GM23338 (cell line): ENCODE data around the gene CLDN3.

Experiments
- CREB1 ChIP-seq: fragments of 250-450 bp; sonication (Bioruptor Pico); IDR thresholded peaks from 2 replicates; pipeline ENCODE4 v1.5.0; 2020; ENCODE audit warnings: low read depth, mild to moderate bottlenecking, moderate library complexity
- EZH2 ChIP-seq: fragments of 200-600 bp; sonication (generic); IDR thresholded peaks from one replicate; pipeline ENCODE4 v1.8.0; 2017; ENCODE audit warnings: antibody characterized with exemption, mild to moderate bottlenecking, low read depth; ENCODE audit not compliant: unreplicated experiment
- EZH2phosphoT487 ChIP-seq: fragments of 200-600 bp; sonication (generic); IDR thresholded peaks from one replicate; pipeline ENCODE4 v1.8.1; 2018; ENCODE audit warnings: antibody characterized with exemption; ENCODE audit not compliant: unreplicated experiment
- JUNB ChIP-seq: IDR thresholded peaks from one replicate; pipeline ENCODE4 v1.6.1; 2016; ENCODE audit warnings: antibody characterized with exemption; ENCODE audit not compliant: unreplicated experiment
- NANOG ChIP-seq: IDR thresholded peaks from 2 replicates; pipeline ENCODE4 v1.6.1; 2016; ENCODE audit warnings: antibody characterized with exemption, borderline replicate concordance
- POLR2AphosphoS5 ChIP-seq: IDR thresholded peaks from 2 replicates; pipeline ENCODE4 v1.6.1; 2016; ENCODE audit warnings: antibody characterized with exemption, low read depth
- ZNF114 ChIP-seq: fragments of 250-450 bp; sonication (Bioruptor Pico); IDR thresholded peaks from 2 replicates; pipeline ENCODE4 v1.5.0; 2020; ENCODE audit warnings: mild to moderate bottlenecking, moderate library complexity
- ZNF331 ChIP-seq: fragments of 250-450 bp; sonication (Bioruptor Pico); IDR thresholded peaks from 2 replicates; pipeline ENCODE4 v1.5.0; 2020; ENCODE audit warnings: low read depth, mild to moderate bottlenecking, moderate library complexity
- TF ChIP-seq, protein P1 (sequence below), 2 experiments: fragments of 200-600 bp in 1 of 2; sonication (generic) in 1 of 2; conservative IDR thresholded peaks; 2 replicates each; pipeline versions ENCODE4 v1.5.1 to v1.6.1; 2016 to 2017; ENCODE audit warnings: antibody characterized with exemption in 2 of 2, low read depth in 2 of 2, mild to moderate bottlenecking in 2 of 2, moderate library complexity in 1 of 2
- TF ChIP-seq, protein P2 (sequence below): IDR thresholded peaks from 2 replicates; pipeline ENCODE4 v1.6.1; 2016; ENCODE audit warnings: antibody characterized with exemption
- TF ChIP-seq, protein P3 (sequence below): IDR thresholded peaks from one replicate; pipeline ENCODE4 v1.6.1; 2018; ENCODE audit warnings: antibody characterized with exemption; ENCODE audit not compliant: unreplicated experiment

DNA sequence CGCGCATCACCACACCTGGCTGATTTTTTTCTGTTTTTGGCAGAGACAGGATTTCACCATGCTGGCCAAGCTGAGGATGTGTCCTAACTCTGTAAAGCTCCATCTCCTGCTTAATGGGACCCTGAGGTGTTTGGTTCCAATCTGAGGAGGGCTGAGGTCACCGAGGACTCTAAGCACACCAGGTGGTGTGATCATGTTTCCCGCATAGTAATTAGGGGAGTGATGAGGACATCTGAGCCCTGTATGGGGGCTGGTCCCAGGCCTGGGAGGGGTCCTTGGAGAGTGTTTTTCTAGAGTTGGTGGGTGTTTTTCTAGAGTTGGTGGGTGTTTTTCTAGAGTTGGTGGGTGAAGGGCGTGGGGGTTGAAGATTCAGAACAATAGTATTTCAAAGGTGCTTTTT is 28.5 kb downstream of the CLDN3 start:
- TF ChIP-seq, protein P1, sequence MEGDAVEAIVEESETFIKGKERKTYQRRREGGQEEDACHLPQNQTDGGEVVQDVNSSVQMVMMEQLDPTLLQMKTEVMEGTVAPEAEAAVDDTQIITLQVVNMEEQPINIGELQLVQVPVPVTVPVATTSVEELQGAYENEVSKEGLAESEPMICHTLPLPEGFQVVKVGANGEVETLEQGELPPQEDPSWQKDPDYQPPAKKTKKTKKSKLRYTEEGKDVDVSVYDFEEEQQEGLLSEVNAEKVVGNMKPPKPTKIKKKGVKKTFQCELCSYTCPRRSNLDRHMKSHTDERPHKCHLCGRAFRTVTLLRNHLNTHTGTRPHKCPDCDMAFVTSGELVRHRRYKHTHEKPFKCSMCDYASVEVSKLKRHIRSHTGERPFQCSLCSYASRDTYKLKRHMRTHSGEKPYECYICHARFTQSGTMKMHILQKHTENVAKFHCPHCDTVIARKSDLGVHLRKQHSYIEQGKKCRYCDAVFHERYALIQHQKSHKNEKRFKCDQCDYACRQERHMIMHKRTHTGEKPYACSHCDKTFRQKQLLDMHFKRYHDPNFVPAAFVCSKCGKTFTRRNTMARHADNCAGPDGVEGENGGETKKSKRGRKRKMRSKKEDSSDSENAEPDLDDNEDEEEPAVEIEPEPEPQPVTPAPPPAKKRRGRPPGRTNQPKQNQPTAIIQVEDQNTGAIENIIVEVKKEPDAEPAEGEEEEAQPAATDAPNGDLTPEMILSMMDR (conservative IDR thresholded peaks at IDR 0.05; ENCODE audit: low read depth in 2 of 2) = no peak
- TF ChIP-seq EZH2phosphoT487 (no peak), ZNF114 (CRISPR knock-in tag) (no peak), POLR2AphosphoS5 (peak; percentile 75), EZH2 (no peak), JUNB (no peak), CREB1 (0 out of 2 replicates have a peak, but pooled peaks have one; percentile 9), ZNF331 (CRISPR knock-in tag) (no peak), NANOG (peak; percentile 62; the same call in 1 of the 2 replicates)
- TF ChIP-seq, protein P2, sequence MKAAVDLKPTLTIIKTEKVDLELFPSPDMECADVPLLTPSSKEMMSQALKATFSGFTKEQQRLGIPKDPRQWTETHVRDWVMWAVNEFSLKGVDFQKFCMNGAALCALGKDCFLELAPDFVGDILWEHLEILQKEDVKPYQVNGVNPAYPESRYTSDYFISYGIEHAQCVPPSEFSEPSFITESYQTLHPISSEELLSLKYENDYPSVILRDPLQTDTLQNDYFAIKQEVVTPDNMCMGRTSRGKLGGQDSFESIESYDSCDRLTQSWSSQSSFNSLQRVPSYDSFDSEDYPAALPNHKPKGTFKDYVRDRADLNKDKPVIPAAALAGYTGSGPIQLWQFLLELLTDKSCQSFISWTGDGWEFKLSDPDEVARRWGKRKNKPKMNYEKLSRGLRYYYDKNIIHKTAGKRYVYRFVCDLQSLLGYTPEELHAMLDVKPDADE = 0 out of 2 replicates have a peak, but pooled peaks have one; percentile 19
- TF ChIP-seq, protein P3, sequence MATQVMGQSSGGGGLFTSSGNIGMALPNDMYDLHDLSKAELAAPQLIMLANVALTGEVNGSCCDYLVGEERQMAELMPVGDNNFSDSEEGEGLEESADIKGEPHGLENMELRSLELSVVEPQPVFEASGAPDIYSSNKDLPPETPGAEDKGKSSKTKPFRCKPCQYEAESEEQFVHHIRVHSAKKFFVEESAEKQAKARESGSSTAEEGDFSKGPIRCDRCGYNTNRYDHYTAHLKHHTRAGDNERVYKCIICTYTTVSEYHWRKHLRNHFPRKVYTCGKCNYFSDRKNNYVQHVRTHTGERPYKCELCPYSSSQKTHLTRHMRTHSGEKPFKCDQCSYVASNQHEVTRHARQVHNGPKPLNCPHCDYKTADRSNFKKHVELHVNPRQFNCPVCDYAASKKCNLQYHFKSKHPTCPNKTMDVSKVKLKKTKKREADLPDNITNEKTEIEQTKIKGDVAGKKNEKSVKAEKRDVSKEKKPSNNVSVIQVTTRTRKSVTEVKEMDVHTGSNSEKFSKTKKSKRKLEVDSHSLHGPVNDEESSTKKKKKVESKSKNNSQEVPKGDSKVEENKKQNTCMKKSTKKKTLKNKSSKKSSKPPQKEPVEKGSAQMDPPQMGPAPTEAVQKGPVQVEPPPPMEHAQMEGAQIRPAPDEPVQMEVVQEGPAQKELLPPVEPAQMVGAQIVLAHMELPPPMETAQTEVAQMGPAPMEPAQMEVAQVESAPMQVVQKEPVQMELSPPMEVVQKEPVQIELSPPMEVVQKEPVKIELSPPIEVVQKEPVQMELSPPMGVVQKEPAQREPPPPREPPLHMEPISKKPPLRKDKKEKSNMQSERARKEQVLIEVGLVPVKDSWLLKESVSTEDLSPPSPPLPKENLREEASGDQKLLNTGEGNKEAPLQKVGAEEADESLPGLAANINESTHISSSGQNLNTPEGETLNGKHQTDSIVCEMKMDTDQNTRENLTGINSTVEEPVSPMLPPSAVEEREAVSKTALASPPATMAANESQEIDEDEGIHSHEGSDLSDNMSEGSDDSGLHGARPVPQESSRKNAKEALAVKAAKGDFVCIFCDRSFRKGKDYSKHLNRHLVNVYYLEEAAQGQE = no peak
